HG03460 (cell line): ENCODE data around the gene KAZN.

Experiments used
- ATAC-seq: cut with Tn5 transposase; IDR thresholded peaks from one replicate; pipeline ENCODE4 v1.9.1; 2021; ENCODE audit not compliant: unreplicated experiment

Gene KAZN

GRCh38 chr1:14875524-14876509 lies 277.3 kb downstream of the KAZN start:
- ATAC-seq: no peak

DNA sequence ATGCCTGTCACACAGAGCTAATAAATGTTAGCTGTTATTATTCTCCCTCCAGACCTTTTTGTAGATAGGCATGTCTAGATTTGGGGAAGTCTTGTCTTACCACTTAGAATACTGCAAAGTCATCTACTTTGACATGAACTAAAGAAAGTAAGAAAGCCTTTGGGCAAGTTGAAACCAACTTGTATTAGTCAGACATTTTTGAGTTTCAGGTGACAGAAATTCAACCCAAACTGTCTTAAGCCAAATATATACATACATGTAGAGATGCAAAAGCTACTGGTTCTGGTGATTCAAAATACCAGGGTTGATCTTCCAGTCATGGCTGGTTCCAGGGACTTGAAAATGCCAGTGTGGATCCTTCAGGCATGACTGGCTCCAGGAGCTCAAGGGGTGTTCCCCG lies 278.3 kb downstream of the KAZN start:
- ATAC-seq: no peak

DNA sequence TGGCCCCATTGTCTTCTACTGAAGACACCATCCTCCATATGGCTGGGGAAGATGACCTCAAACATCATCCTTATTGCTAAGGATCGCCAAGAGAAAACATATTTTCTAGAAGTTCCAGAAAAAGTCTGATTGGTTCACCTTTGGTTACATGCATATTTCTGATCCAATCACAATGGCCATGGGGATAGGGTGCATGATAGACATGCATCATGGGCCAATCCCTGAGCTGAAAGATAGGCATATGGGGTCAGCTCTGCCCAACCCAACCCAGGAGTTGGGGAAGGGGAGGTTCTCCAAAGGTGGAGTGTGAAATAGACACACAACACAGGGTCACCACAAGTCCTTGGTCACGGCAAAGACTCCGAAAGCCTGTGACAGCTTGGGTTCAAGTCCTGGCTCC lies 278.7 kb downstream of the KAZN start:
- ATAC-seq: no peak

- ATAC-seq: no peak
Observed at GRCh38 chr1:14878124-14878523, 279.6 kb downstream of the KAZN start.

DNA sequence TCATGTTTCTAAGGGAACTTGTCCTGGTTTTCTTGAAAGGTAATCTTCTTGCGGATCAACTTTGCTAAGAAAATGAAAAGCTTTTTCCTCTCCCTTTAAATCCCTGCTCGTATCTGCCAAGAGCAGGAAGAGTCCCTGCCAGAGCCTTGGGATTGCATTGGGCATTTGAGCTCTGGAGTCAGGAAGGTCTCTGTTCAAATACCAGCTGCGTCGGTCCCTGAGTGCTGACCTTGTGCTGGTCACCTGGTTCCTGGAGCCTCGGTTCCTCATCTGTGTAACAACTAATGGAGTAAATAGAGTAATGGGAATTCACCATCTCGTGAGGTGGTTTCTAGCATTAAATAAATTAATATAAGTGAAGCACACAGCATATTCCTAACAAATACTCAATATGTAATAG lies 280.5 kb downstream of the KAZN start:
- no peak for ATAC-seq

GRCh38 chr1:14880456-14881316 lies 282.2 kb downstream of the KAZN start:
- no peak for ATAC-seq

DNA sequence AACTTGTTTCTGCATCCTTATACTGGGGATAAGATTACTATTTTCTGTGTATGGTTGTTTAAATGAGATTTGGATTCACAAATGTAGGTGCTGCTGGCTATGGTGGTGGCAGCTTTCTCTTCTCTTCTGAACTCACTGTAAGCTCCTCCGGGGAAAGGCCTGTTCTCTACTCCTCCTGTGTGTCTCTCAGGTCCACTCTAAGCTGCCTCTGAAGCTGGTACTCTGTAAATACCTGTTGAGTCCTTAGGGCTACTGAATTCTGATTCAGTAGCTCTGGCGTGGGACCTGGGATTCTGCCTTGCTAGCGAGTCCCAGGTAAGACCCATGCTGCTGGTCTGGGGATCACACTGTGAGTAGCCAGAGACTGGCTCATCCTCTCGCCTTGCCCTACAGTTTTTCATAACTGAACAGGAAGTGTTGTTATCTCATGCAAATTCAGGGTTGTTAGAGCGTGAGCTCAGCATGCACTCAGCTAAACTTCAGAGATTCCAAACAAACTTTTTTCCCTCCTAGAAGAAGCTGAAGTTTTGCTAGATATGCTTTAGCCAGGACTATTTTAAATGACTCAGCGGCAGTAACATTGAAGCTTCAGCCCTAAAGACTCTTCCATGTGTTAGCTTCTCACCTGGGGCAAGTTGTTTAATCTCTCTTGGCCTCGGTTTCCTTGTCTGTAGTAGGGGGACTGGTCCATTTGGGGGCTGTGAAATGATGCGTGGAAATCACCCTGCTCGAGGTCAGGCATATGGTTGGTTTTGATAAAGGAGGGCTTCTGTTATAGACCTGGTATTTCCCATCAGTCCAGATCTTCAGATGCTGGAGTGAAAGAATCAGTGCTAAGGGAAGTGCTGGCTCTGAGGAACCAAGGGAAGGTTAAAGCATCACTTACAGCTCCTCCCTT lies 283.5 kb downstream of the KAZN start:
- ATAC-seq: no peak

- no peak for ATAC-seq
Observed at GRCh38 chr1:14884614-14885175, 286.2 kb downstream of the KAZN start.

DNA sequence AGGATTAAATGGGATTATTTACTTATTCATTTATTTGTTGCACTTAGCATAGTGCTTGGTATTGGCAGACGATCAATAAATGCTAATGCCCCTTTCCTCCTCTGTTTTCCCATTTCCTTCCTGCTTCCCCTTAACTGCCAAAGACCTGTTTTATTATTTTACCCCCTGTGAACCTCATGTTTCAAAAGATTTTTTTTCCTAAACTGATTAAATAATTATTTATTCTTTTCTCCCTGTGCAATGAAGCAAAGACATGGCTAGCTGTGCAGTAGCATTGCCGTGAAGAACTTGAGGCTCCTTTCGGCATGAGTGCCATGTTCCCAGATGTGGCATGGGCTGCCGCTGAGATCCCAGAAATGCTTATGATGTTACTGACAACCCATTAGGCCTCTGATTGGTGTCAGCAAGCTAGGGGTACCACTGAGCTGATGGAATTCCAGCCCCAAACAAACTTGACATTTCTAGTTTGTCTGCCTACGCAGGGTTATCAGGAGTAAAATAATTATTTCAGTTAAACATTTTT lies 288.6 kb downstream of the KAZN start:
- no peak for ATAC-seq

- no peak for ATAC-seq
Observed at GRCh38 chr1:14887764-14888350, 289.4 kb downstream of the KAZN start.

DNA sequence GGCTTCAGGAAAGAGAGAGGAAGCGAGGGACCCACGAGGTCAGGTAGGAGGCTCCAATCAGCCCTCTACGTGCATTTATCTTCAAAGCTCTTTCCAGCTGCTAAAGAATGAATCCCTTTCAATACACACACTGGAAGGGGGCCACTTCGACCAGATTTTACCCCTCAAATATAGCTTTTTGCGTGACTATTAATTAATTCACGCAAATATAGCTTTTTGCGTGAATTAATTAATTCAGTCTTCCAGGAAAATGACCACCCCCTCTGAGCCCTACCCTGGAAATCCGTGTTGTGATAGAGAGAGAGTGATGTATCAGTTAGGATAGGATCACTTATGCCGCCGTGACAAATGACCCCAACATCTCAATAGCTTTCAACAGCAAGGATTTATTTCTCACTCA lies 289.9 kb downstream of the KAZN start:
- no peak for ATAC-seq

GRCh38 chr1:14889825-14890440 lies 291.4 kb downstream of the KAZN start:
- no peak for ATAC-seq

DNA sequence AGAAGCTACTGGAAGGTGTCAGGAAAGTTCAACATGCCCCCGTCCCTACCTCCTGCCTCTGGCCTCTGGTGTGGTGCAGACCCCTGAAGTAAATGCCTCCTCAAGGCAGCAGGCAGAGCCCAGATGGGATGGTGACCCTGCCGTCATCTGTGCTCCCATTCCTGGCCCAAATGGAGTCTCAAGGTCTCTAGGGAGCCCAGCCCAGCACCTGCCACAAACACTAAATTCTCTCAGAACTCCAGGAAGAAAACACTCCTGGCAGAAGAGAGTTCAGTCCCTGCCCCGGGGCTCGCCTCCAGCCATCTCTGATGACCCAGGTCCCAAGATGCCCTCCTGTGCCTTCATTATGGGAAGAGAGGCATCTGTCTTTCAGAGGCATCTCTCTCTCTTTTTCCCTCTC lies 293.5 kb downstream of the KAZN start:
- ATAC-seq: no peak

DNA sequence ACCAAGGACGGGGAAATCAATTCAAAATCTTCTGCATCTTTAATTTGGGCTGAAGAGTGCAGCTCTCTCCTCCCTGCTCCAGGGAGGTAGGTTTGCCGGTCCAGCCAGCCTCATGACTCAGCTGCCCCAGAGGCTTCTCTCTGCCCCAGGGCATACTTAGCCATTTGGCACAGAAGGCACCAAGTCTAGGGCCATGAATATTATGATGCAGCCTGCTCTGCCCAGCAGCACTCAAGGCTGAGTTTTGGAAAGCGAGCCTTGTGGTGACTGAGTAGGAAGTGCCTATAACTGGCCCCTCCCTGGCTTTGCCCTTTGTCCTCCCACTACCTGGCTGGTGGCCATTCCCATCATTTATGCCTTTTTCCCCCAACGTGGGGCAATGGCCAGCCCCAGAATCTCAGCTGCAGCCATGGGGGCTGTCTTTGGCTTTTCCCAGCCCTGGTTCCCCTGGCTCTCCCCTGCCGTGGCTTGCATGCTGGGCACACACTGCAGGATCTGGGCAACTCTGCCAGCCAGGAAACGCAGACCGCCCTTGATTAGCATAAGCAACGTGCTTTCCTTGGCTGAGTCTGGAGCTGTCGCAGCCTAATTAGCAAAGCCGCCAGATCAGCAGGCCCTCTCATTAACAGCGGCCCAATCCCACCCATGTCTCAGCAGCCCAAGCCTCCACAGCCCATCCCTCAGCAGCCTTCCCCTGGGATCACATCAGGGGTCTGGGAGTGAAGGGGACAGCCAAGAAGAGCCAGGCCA lies 296.5 kb downstream of the KAZN start:
- no peak for ATAC-seq

GRCh38 chr1:14895727-14896126 lies 297.2 kb downstream of the KAZN start:
- ATAC-seq: no peak

DNA sequence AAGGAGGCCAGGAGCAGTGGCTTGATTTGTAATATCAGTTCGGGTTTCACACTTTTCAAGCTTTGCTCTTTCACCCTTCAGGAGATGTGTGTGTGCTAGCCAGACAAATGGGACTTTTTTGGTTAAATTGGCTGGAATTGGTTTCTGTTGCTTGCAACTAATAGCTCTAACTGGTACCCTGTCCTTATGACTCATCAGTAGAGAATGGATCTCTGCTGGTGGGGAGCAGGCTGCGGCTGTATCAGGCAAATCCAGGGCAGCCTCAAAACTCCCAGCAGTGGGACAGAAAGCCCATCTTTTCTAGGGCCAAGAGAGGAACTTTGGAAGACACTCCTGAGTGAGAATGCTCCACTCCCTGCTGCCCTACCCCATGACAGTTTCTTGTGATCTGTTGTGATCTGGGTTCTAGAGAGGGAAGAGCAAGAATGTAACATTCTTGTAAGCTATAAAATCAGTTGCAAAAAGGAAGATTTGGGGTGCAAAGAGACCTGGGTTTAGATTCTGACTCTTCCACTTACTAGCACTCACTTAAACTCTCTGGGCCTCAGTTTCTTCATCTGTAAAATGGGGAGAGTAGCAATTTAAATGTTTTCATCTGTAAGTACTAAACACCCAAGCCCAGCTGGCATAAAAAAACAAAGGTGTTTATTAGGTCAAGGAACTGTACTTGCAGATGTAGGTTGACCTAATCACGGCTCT lies 298.0 kb downstream of the KAZN start:
- ATAC-seq: no peak

GRCh38 chr1:14897080-14897449 lies 298.6 kb downstream of the KAZN start:
- ATAC-seq: no peak

DNA sequence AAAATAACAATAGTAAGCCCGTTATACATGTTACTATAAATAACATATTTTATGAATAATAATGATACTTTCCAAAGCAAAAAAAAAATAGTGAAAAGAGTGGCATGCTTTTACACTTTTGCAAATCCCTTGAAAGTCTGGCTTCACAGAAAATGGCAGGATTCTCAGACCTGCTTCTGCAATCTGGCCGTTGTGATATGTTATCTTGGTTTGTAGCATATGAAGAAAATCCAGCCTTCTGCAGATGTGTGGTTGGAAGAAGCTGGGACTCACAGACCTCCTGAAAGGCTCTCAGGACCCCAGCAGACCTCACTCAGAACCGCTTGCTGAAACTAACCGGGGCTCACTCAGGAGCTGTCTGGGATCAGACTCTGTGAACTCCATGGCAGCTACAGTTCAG lies 299.1 kb downstream of the KAZN start:
- no peak for ATAC-seq
